GM23338 (cell line): ENCODE measurements around the gene IFITM5. TPM values are rescaled to one million over a fixed set of nuclear protein-coding genes. Genes with fewer than 3 reads are reported as not detected.
"Not testable (repeated sequence)": the region's sequence is repeated elsewhere in the genome, so short reads cannot be mapped to it uniquely, and the experiment has no call there.

ENCODE experiments used
- ATAC-seq: fragments of 200-7000 bp; cut with Tn5 transposase; 3 replicates; pipeline ENCODE4 v1.9.1; 2020
- DNase-seq: peaks from one replicate; pipeline ENCODE4 v3.0.0-alpha.2; 2015; ENCODE audit warnings: low spot score
- H2AFZ ChIP-seq: fragments of 200-600 bp; sonication (generic); 2 replicates; pipeline ENCODE4 v1.8.0; 2016; ENCODE audit warnings: antibody characterized with exemption, mild to moderate bottlenecking, moderate library complexity
- H3F3A ChIP-seq: fragments of 200-600 bp; sonication (generic); replicated peaks from 2 replicates; pipeline ENCODE4 v1.8.0; 2017; ENCODE audit warnings: antibody characterized with exemption, mixed run types, low read depth
- H3K27ac ChIP-seq: fragments of 200-600 bp; sonication (generic); 2 replicates; pipeline ENCODE4 v1.6.1; 2016; ENCODE audit warnings: low read depth
- H3K27me3 ChIP-seq: fragments of 200-600 bp; sonication (generic); 2 replicates; pipeline ENCODE4 v1.8.0; 2016; ENCODE audit warnings: mild to moderate bottlenecking, mixed run types, moderate library complexity; ENCODE audit not compliant: insufficient read depth
- H3K36me3 ChIP-seq: fragments of 200-600 bp; sonication (generic); 2 replicates; pipeline ENCODE4 v1.8.0; 2016; ENCODE audit warnings: mild to moderate bottlenecking; ENCODE audit not compliant: insufficient read depth
- H3K4me1 ChIP-seq: fragments of 200-600 bp; sonication (generic); 2 replicates; pipeline ENCODE4 v1.8.0; 2016; ENCODE audit warnings: mild to moderate bottlenecking, moderate library complexity; ENCODE audit not compliant: insufficient read depth
- H3K4me2 ChIP-seq: fragments of 200-600 bp; sonication (generic); 2 replicates; pipeline ENCODE4 v1.7.1; 2017; ENCODE audit warnings: mixed run types
- H3K4me3 ChIP-seq: fragments of 200-600 bp; sonication (generic); 2 replicates; pipeline ENCODE4 v1.6.1; 2016; ENCODE audit warnings: mixed run types
- H3K79me2 ChIP-seq: fragments of 200-600 bp; sonication (generic); replicated peaks from 2 replicates; pipeline ENCODE4 v1.8.0; 2017; ENCODE audit warnings: mild to moderate bottlenecking; ENCODE audit not compliant: insufficient read depth
- H3K9me2 ChIP-seq: fragments of 200-600 bp; sonication (generic); 2 replicates; pipeline ENCODE4 v1.8.0; 2017; ENCODE audit not compliant: insufficient read depth
- H4K20me1 ChIP-seq: fragments of 200-600 bp; sonication (generic); replicated peaks from 2 replicates; pipeline ENCODE4 v1.8.0; 2017; ENCODE audit warnings: mild to moderate bottlenecking; ENCODE audit not compliant: insufficient read depth
- H3K27ac Mint-ChIP-seq: 2 replicates; pipeline ENCODE4 v1.8.0; 2020; ENCODE audit warnings: inconsistent platforms, mild to moderate bottlenecking, moderate library complexity, mixed read lengths
- H3K27me3 Mint-ChIP-seq: 3 replicates; pipeline ENCODE4 v1.8.0; 2022; ENCODE audit warnings: low read depth, mild to moderate bottlenecking, moderate library complexity, mixed read lengths, inconsistent platforms; ENCODE audit not compliant: insufficient read depth, poor library complexity
- H3K36me3 Mint-ChIP-seq: 3 replicates; pipeline ENCODE4 v1.8.0; 2021; ENCODE audit warnings: low read depth, mild to moderate bottlenecking, inconsistent platforms, moderate library complexity, mixed read lengths
- H3K4me1 Mint-ChIP-seq: 3 replicates; pipeline ENCODE4 v1.8.0; 2020; ENCODE audit warnings: mild to moderate bottlenecking, inconsistent platforms, mixed read lengths
- H3K4me3 Mint-ChIP-seq: 3 replicates; pipeline ENCODE4 v1.8.0; 2021; ENCODE audit warnings: moderate library complexity, mild to moderate bottlenecking, inconsistent platforms, mixed read lengths
- H3K9me3 Mint-ChIP-seq: 3 replicates; pipeline ENCODE4 v1.8.0; 2020; ENCODE audit warnings: moderate library complexity, mild to moderate bottlenecking, inconsistent platforms, mixed read lengths
- NANOG ChIP-seq: IDR thresholded peaks from 2 replicates; pipeline ENCODE4 v1.6.1; 2016; ENCODE audit warnings: antibody characterized with exemption, borderline replicate concordance
- POLR2AphosphoS5 ChIP-seq: IDR thresholded peaks from 2 replicates; pipeline ENCODE4 v1.6.1; 2016; ENCODE audit warnings: antibody characterized with exemption, low read depth
- polyA plus RNA-seq: library from polyadenylated mRNA; unstranded; fragments of >200 nt; fragmentation: Nextera tagmentation; extraction: Ambion mirVana; gene quantifications from 2 replicates; pipeline ENCODE4 v1.2.1, GENCODE V29; 2016
- total RNA-seq: library from RNA; depleted of rRNA; stranded (reverse); fragments of >200 nt; shearing (Covaris generic); gene quantifications from 2 replicates; pipeline ENCODE4 v1.2.3, GENCODE V29; 2014
- TF ChIP-seq, protein P1 (sequence below): fragments of 250-450 bp; sonication (Bioruptor Pico); IDR thresholded peaks from 2 replicates; pipeline ENCODE4 v1.5.0; 2020; ENCODE audit warnings: mild to moderate bottlenecking, moderate library complexity

IFITM5 gene
- total and polyA plus RNA-seq, 2 experiments from 2014 or later, result not detected

DNA sequence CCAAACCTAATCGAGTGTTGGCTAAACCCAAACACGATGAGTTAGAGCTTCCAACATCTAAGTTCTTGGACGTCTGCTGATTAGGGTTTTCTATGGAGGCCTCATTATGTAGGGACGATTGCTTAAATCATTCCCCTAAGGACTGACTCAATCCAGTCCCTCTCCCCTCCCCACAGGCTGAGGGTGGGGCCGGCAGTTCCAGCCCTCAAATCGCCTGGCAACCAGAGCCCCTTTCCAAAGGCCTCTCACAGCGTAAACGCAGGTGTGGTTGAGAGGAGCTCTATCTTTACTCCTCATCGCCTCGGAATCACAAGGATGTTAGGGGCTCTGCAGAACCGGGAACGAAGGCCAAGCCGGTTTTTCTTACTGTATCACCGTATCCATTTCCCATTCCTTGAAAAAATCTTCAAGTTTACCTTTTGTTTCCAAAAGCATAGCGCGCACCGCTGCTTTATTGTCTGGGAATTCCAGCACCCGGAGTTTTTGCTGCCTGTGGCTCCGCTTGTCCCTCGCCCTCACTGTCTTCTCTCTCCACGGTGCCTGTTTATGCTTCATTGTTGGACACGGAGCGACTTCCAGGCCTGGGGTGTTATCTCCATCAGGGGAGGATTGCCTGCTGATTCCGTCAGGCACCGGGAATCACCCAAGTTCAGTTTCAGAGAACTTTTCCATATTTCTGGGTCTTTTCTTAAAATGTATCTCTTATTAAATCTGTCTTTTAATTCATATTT, 35.1 kb upstream of the IFITM5 start:
- H3K36me3 ChIP-seq, result no peaks in the 10 kb centered on the region; the same call in 1 of the 2 replicates
- peaks cover 36% of the 10 kb centered on the region for H3K4me1 ChIP-seq
- peak overlapping the region; percentile 17; the same call in 1 of the 2 replicates for H3K4me3 ChIP-seq
- no peaks in the 10 kb centered on the region for H3K9me2 ChIP-seq
- H3K27ac ChIP-seq, result peak overlapping the region; percentile 97
- H3K27me3 ChIP-seq, result no peaks in the 10 kb centered on the region
- peak; percentile 83 for ATAC-seq
- Mint-ChIP-seq H3K9me3 (peaks cover 13% of the 10 kb centered on the region), H3K36me3 (peaks cover 16% of the 10 kb centered on the region; the same call in 2 of the 3 replicates), H3K27ac (peak overlapping the region; percentile 17), H3K4me3 (peak overlapping the region; percentile 38; the same call in 1 of the 3 replicates), H3K4me1 (peaks cover 43% of the 10 kb centered on the region), H3K27me3 (peaks cover 26% of the 10 kb centered on the region)
- H3K79me2 ChIP-seq, result no peaks in the 10 kb centered on the region
- H3K4me2 ChIP-seq, result peak overlapping the region; percentile 65
- peak; percentile 87 for DNase-seq
- peak overlapping the region; percentile 5; the same call in 1 of the 2 replicates for H2AFZ ChIP-seq
- peaks cover 14% of the 10 kb centered on the region; the same call in 1 of the 2 replicates for H3F3A ChIP-seq
- TF ChIP-seq NANOG, result no peak
- peak; percentile 66; the same call in 1 of the 2 replicates for TF ChIP-seq POLR2AphosphoS5
- TF ChIP-seq, protein P1, sequence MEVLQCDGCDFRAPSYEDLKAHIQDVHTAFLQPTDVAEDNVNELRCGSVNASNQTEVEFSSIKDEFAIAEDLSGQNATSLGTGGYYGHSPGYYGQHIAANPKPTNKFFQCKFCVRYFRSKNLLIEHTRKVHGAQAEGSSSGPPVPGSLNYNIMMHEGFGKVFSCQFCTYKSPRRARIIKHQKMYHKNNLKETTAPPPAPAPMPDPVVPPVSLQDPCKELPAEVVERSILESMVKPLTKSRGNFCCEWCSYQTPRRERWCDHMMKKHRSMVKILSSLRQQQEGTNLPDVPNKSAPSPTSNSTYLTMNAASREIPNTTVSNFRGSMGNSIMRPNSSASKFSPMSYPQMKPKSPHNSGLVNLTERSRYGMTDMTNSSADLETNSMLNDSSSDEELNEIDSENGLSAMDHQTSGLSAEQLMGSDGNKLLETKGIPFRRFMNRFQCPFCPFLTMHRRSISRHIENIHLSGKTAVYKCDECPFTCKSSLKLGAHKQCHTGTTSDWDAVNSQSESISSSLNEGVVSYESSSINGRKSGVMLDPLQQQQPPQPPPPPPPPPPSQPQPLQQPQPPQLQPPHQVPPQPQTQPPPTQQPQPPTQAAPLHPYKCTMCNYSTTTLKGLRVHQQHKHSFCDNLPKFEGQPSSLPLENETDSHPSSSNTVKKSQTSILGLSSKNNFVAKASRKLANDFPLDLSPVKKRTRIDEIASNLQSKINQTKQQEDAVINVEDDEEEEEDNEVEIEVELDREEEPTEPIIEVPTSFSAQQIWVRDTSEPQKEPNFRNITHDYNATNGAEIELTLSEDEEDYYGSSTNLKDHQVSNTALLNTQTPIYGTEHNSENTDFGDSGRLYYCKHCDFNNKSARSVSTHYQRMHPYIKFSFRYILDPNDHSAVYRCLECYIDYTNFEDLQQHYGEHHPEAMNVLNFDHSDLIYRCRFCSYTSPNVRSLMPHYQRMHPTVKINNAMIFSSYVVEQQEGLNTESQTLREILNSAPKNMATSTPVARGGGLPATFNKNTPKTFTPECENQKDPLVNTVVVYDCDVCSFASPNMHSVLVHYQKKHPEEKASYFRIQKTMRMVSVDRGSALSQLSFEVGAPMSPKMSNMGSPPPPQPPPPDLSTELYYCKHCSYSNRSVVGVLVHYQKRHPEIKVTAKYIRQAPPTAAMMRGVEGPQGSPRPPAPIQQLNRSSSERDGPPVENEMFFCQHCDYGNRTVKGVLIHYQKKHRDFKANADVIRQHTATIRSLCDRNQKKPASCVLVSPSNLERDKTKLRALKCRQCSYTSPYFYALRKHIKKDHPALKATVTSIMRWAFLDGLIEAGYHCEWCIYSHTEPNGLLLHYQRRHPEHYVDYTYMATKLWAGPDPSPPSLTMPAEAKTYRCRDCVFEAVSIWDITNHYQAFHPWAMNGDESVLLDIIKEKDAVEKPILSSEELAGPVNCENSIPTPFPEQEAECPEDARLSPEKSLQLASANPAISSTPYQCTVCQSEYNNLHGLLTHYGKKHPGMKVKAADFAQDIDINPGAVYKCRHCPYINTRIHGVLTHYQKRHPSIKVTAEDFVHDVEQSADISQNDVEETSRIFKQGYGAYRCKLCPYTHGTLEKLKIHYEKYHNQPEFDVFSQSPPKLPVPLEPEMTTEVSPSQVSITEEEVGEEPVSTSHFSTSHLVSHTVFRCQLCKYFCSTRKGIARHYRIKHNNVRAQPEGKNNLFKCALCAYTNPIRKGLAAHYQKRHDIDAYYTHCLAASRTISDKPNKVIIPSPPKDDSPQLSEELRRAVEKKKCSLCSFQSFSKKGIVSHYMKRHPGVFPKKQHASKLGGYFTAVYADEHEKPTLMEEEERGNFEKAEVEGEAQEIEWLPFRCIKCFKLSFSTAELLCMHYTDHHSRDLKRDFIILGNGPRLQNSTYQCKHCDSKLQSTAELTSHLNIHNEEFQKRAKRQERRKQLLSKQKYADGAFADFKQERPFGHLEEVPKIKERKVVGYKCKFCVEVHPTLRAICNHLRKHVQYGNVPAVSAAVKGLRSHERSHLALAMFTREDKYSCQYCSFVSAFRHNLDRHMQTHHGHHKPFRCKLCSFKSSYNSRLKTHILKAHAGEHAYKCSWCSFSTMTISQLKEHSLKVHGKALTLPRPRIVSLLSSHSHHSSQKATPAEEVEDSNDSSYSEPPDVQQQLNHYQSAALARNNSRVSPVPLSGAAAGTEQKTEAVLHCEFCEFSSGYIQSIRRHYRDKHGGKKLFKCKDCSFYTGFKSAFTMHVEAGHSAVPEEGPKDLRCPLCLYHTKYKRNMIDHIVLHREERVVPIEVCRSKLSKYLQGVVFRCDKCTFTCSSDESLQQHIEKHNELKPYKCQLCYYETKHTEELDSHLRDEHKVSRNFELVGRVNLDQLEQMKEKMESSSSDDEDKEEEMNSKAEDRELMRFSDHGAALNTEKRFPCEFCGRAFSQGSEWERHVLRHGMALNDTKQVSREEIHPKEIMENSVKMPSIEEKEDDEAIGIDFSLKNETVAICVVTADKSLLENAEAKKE (CRISPR knock-in tag), result no peak
- no peaks in the 10 kb centered on the region for H4K20me1 ChIP-seq

DNA sequence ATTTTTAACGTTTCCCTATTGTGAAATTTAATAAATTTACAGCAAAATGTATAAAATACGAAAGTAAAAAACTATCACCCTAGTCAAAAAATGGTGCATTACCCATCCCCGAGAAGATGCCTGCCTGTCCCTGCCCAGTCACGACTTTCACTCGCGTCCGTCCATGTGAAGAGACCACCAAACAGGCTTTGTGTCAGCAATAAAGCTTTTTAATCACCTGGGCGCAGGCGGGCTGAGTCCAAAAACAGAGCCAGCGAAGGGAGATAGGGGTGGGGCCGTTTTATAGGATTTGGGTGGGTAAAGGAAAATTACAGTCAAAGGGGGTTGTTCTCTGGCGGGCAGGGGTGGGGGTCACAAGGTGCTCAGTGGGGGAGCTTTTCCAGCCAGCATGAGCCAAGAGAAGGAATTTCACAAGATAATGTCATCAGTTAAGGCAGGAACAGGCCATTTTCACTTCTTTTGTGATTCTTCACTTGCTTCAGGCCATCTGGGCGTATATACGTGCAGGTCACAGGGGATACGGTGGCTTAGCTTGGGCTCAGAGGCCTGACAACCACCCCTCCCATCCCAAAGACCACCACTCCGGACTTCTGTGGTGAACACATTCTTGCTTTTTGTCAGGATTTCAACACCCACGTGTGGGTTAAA, 34.4 kb upstream of the IFITM5 start:
- not testable (repeated sequence) for H3K9me2 ChIP-seq, H4K20me1 ChIP-seq, H3K4me3 Mint-ChIP-seq, H3K27me3 ChIP-seq, H3K36me3 ChIP-seq, H3K79me2 ChIP-seq, DNase-seq
- Mint-ChIP-seq H3K27me3 (peaks cover 25% of the 10 kb centered on the region), H3K9me3 (peaks cover 13% of the 10 kb centered on the region), H3K36me3 (peaks cover 16% of the 10 kb centered on the region; the same call in 2 of the 3 replicates), H3K4me1 (peaks cover 46% of the 10 kb centered on the region), H3K27ac (peak overlapping the region; percentile 17)
- H3F3A ChIP-seq, result peaks cover 14% of the 10 kb centered on the region; the same call in 1 of the 2 replicates
- 0 out of 2 replicates have a peak overlapping the region, but pooled peaks have one; percentile 17 for H3K4me3 ChIP-seq
- H2AFZ ChIP-seq, result peak overlapping the region; percentile 5; the same call in 1 of the 2 replicates
- peak overlapping the region; percentile 65 for H3K4me2 ChIP-seq
- ATAC-seq, result peak; percentile 9
- H3K27ac ChIP-seq, result peak overlapping the region; percentile 97
- H3K4me1 ChIP-seq, result peaks cover 34% of the 10 kb centered on the region
